Tibial artery (tissue), 4 donors: ENCODE results near the gene DGAT2.

Source experiments
- DNase-seq, 2 donors: peaks; one replicate each; pipeline ENCODE4 v3.0.0-alpha.2; 2019
- H3K27ac ChIP-seq, 2 donors: fragments of 200-600 bp; sonication (generic) in 1 of 2; 1 replicate in 1 of 2; 2 replicates in 1 of 2; pipeline ENCODE4 v1.5.1; 2018 to 2019; ENCODE audit warnings: mild to moderate bottlenecking in 1 of 2
- H3K27me3 ChIP-seq, 2 donors: fragments of 200-600 bp; sonication (generic) in 1 of 2; one replicate each; pipeline versions ENCODE4 v1.5.1 to v1.6.0; 2016 to 2019
- H3K36me3 ChIP-seq, 3 donors: fragments of 200-600 bp; sonication (generic) in 2 of 3; one replicate each; pipeline ENCODE4 v1.5.1; 2016 to 2019; ENCODE audit warnings: mild to moderate bottlenecking in 2 of 3
- H3K4me1 ChIP-seq, 4 donors: fragments of 200-600 bp; sonication (generic) in 2 of 4; 1 replicate in 3 of 4; 2 replicates in 1 of 4; pipeline ENCODE4 v1.5.1; 2016 to 2019
- H3K4me3 ChIP-seq, 2 donors: fragments of 200-600 bp; sonication (generic) in 1 of 2; 1 replicate in 1 of 2; 2 replicates in 1 of 2; pipeline ENCODE4 v1.5.1; 2018 to 2019; ENCODE audit warnings: mild to moderate bottlenecking in 2 of 2
- H3K9me3 ChIP-seq, 3 donors: fragments of 200-600 bp; sonication (generic) in 1 of 3; one replicate each; pipeline ENCODE4 v1.5.1; 2016 to 2019
- CTCF ChIP-seq, 2 experiments: fragments of 200-600 bp in 1 of 2; fragments of 450-650 bp in 1 of 2; IDR thresholded peaks; one replicate each; pipeline ENCODE4 v1.5.1; 2017 to 2019; ENCODE audit warnings: antibody characterized with exemption in 2 of 2, mild to moderate bottlenecking in 1 of 2, moderate library complexity in 1 of 2
- intact Hi-C: fragments of 100-400 bp; cut with DNase I; formaldehyde crosslinking; loops from one replicate; pipeline ENCODE4 v1.15.0; 2023; ENCODE audit warnings: low total_unique reads

Gene DGAT2

GRCh38 chr11:75823415-75823814, 54.8 kb downstream of the DGAT2 start:
- DNase-seq: no peak
- Histone ChIP-seq H3K4me3 (no peak overlapping the region), H3K4me1 (peaks cover 0 to 75% (median 18%) of the 10 kb centered on the region in 4 donors), H3K9me3 (no peaks in the 10 kb centered on the region), H3K36me3 (no peaks in the 10 kb centered on the region), H3K27me3 (no peaks in the 10 kb centered on the region), H3K27ac (no peak overlapping the region)
- intact Hi-C loops: no loop called here
- TF ChIP-seq CTCF (IDR thresholded peaks at IDR 0.05): no peak

- intact Hi-C loops: no loop called here
- H3K4me3 ChIP-seq: no peak overlapping the region
- no peaks in the 10 kb centered on the region for H3K9me3 ChIP-seq
- no peak for DNase-seq
- no peaks in the 10 kb centered on the region for H3K27me3 ChIP-seq
- H3K27ac ChIP-seq: peak overlapping the region in 1 of 2 donors; percentile 8
- peaks cover 0 to 72% (median 18%) of the 10 kb centered on the region in 4 donors for H3K4me1 ChIP-seq
- no peaks in the 10 kb centered on the region for H3K36me3 ChIP-seq
- no peak for TF ChIP-seq CTCF (IDR thresholded peaks at IDR 0.05)
Measured at GRCh38 chr11:75823946-75824345, 55.4 kb downstream of the DGAT2 start.

DNA sequence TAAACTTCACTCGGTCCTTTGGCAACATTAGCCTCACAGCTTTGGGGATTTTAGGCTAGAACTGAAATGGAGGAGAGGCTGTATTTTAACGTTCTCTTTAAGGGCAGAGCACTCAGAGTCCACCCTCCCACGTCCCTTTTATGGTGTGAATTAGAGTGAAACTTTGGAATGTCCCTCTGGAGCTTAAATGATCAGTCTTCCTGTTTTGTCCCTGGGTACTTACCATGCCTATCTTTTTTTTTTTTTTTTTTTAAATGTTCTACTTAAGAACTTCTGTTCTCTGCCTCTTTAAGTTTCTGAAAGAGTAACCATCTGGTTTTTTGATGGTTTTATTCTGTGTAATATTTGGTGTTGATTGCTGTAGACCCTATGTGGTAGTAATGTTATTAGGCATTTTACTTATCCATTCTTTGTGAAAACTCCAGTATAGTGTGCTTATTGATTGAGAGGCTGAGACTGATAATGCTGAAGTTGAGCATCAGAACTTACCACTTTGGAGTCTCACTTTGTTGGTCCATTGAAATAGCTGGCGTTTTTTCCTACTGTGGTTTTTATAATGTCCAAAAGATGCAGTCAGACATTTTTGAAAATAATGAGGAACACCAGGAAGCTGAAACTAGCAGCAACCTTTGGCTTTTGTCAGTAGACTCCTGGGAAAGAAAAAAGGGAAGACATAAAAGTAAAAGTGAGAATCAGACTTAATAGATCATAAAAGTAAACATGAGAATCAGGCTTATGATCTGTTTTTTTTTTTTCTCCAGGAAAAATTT, 58.1 kb downstream of the DGAT2 start:
- Histone ChIP-seq H3K27me3 (no peaks in the 10 kb centered on the region), H3K4me1 (peaks cover 0 to 66% (median 18%) of the 10 kb centered on the region in 4 donors), H3K9me3 (no peaks in the 10 kb centered on the region), H3K4me3 (peak overlapping the region; percentile 38 to 41), H3K36me3 (no peaks in the 10 kb centered on the region), H3K27ac (peak overlapping the region; percentile 79 to 87)
- intact Hi-C loops: no loop called here
- DNase-seq: no peak
- no peak for TF ChIP-seq CTCF (IDR thresholded peaks at IDR 0.05)

GRCh38 chr11:75827562-75827961, 59.0 kb downstream of the DGAT2 start:
- intact Hi-C loops: no loop called here
- H3K4me1 ChIP-seq: peaks cover 0 to 66% (median 18%) of the 10 kb centered on the region in 4 donors
- peak overlapping the region; percentile 79 to 87 for H3K27ac ChIP-seq
- TF ChIP-seq CTCF (IDR thresholded peaks at IDR 0.05): no peak
- H3K4me3 ChIP-seq: no peak overlapping the region
- DNase-seq: no peak
- no peaks in the 10 kb centered on the region for H3K27me3 ChIP-seq
- H3K9me3 ChIP-seq: no peaks in the 10 kb centered on the region
- no peaks in the 10 kb centered on the region for H3K36me3 ChIP-seq

DNA sequence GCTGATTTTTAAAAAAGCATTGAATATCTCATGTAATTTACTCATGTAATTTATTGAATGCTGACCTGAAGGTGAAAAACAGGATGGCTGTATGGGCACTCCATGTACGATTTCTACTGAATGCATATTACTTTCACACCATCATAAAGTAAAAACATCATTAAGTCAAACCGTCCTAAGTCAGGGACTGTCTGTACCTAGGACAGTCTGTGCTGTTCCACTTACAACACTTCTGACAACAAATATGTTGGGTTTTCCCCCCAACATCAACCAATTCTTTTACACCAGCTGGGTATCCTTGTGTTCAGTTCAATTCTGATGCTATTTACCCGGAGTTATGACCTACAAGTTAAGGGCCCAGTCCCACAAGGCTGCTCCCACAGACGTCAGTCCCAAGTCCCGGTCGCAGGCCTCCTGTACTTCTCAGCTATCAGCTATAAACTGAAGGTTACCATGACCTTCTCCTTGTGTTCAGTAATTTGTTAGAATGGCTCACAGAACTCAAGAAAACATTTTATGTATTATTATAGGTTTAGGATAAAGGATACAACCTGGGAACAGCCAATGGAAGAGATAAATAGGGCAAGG, 63.4 kb downstream of the DGAT2 start:
- H3K4me1 ChIP-seq: peaks cover 0 to 32% (median 11%) of the 10 kb centered on the region in 4 donors
- H3K4me3 ChIP-seq: no peak overlapping the region
- intact Hi-C loops: no loop called here
- no peak for TF ChIP-seq CTCF (IDR thresholded peaks at IDR 0.05)
- H3K27me3 ChIP-seq: no peaks in the 10 kb centered on the region
- H3K27ac ChIP-seq: no peak overlapping the region
- H3K9me3 ChIP-seq: no peaks in the 10 kb centered on the region
- no peaks in the 10 kb centered on the region for H3K36me3 ChIP-seq
- DNase-seq: no peak
